ENCODE data around the gene DNAJC7. TPM values are rescaled to one million over a fixed set of nuclear protein-coding genes. Genes with fewer than 3 reads are reported as not detected.
A peak's percentile ranks its signal among the peaks of the same experiment; 100 is the strongest.

Gene DNAJC7
- total and polyA plus RNA-seq, 9 of the 15 experiments (the other 6 are each of a cell fraction or from before 2014, with no cell fraction given): 85.8 to 262 (median 157) TPM

DNA sequence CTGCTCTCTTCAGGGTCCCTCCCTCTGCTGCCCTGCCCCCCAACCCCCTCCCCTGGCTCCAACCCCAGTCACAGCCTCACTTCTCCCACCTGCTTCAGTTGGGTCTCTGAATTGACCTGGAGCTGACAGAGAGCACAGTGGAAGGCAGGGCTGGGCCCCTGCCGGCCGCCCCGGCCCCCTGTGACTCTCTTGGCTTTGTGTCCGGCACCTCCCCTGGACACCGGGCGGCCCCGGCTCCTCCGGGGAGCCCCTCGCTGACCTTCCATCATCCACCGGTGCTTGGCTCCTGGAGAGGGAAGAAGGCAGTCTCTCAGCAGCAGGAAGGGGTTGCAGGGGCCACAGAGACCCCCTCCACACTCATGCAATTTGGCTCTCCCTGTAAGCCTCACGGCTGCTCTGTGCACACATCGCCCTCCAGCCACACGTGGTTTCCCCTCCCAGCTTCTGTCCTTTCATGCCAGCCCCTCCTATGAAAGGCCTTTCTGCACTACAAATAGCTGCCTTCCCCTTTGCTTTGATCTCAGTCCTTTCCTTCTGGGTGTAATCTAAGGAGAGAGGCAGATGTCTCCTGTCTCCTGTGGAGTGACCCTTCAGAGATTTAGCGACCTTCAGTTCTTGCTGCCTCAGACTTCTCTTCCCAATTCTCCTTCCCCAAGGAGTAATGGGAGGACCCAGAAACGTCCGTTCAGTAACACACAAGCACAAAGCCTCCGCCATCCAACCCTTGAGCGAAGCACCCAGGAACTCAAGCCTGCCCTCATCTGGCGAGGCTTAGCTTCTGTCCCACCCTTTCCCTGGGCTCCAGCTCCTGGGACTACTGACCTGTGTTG, 10.9 kb upstream of the DNAJC7 start (continued):
- TF ChIP-seq ZNF12 (CRISPR knock-in tag; IDR thresholded peaks at IDR 0.05) (no peak), HCFC1 (IDR thresholded peaks at IDR 0.05; ENCODE audit: low read depth, low read length) (no peak), NFXL1 (CRISPR knock-in tag; IDR thresholded peaks at IDR 0.05) (no peak), ESRRA (IDR thresholded peaks at IDR 0.05; ENCODE audit: borderline replicate concordance, low read depth) (no peak), SMAD1 (IDR thresholded peaks at IDR 0.05; ENCODE audit: low read depth, low read length, partially characterized antibody) (no peak), ZC3H4 (CRISPR knock-in tag; IDR thresholded peaks at IDR 0.05; ENCODE audit: borderline replicate concordance) (no peak), DPF2 (IDR thresholded peaks at IDR 0.05) (no peak), ZNF165 (CRISPR knock-in tag; IDR thresholded peaks at IDR 0.05; ENCODE audit: borderline replicate concordance) (no peak), SAFB (IDR thresholded peaks at IDR 0.05; ENCODE audit: borderline replicate concordance, low read depth, low read length) (no peak), ZNF3 (CRISPR knock-in tag; IDR thresholded peaks at IDR 0.05) (no peak), ZNF232 (CRISPR knock-in tag; IDR thresholded peaks at IDR 0.05) (no peak), RCOR1 (IDR thresholded peaks at IDR 0.05; ENCODE audit: borderline replicate concordance in 1 of 2, low read depth in 2 of 2, low read length in 2 of 2) (0 out of 4 replicates have a peak, but pooled peaks of 1 of the 2 experiments have one; percentile 38), PHB2 (IDR thresholded peaks at IDR 0.05; ENCODE audit: low read depth) (no peak)
- TF ChIP-seq, protein P1, sequence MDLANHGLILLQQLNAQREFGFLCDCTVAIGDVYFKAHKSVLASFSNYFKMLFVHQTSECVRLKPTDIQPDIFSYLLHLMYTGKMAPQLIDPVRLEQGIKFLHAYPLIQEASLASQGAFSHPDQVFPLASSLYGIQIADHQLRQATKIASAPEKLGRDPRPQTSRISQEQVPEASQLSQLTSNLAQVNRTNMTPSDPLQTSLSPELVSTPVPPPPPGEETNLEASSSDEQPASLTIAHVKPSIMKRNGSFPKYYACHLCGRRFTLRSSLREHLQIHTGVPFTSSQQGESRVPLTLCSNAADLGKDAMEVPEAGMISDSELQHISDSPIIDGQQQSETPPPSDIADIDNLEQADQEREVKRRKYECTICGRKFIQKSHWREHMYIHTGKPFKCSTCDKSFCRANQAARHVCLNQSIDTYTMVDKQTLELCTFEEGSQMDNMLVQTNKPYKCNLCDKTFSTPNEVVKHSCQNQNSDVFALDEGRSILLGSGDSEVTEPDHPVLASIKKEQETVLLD (IDR thresholded peaks at IDR 0.05): no peak
- TF ChIP-seq, protein P2, sequence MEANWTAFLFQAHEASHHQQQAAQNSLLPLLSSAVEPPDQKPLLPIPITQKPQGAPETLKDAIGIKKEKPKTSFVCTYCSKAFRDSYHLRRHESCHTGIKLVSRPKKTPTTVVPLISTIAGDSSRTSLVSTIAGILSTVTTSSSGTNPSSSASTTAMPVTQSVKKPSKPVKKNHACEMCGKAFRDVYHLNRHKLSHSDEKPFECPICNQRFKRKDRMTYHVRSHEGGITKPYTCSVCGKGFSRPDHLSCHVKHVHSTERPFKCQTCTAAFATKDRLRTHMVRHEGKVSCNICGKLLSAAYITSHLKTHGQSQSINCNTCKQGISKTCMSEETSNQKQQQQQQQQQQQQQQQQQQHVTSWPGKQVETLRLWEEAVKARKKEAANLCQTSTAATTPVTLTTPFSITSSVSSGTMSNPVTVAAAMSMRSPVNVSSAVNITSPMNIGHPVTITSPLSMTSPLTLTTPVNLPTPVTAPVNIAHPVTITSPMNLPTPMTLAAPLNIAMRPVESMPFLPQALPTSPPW (CRISPR knock-in tag; IDR thresholded peaks at IDR 0.05): no peak
- TF ChIP-seq, protein P3, sequence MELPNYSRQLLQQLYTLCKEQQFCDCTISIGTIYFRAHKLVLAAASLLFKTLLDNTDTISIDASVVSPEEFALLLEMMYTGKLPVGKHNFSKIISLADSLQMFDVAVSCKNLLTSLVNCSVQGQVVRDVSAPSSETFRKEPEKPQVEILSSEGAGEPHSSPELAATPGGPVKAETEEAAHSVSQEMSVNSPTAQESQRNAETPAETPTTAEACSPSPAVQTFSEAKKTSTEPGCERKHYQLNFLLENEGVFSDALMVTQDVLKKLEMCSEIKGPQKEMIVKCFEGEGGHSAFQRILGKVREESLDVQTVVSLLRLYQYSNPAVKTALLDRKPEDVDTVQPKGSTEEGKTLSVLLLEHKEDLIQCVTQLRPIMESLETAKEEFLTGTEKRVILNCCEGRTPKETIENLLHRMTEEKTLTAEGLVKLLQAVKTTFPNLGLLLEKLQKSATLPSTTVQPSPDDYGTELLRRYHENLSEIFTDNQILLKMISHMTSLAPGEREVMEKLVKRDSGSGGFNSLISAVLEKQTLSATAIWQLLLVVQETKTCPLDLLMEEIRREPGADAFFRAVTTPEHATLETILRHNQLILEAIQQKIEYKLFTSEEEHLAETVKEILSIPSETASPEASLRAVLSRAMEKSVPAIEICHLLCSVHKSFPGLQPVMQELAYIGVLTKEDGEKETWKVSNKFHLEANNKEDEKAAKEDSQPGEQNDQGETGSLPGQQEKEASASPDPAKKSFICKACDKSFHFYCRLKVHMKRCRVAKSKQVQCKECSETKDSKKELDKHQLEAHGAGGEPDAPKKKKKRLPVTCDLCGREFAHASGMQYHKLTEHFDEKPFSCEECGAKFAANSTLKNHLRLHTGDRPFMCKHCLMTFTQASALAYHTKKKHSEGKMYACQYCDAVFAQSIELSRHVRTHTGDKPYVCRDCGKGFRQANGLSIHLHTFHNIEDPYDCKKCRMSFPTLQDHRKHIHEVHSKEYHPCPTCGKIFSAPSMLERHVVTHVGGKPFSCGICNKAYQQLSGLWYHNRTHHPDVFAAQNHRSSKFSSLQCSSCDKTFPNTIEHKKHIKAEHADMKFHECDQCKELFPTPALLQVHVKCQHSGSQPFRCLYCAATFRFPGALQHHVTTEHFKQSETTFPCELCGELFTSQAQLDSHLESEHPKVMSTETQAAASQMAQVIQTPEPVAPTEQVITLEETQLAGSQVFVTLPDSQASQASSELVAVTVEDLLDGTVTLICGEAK (IDR thresholded peaks at IDR 0.05): no peak
- TF ChIP-seq, protein P3 (CRISPR knock-in tag; IDR thresholded peaks at IDR 0.05): no peak
